Colonic mucosa (tissue), 4 donors: Measurements from ENCODE around the gene GAPDHS. TPM values are rescaled to one million over a fixed set of nuclear protein-coding genes. Genes with fewer than 3 reads are reported as not detected.
A peak's percentile ranks its signal among the peaks of the same experiment; 100 is the strongest.

Experiments
- DNase-seq: peaks from one replicate; pipeline ENCODE4 v3.0.0-alpha.2; 2020
- H3K27ac ChIP-seq: fragments of 200-600 bp; one replicate; pipeline ENCODE4 v1.8.0; 2021
- H3K27me3 ChIP-seq: fragments of 200-600 bp; one replicate; pipeline ENCODE4 v1.8.0; 2021
- H3K36me3 ChIP-seq: fragments of 200-600 bp; one replicate; pipeline ENCODE4 v1.8.0; 2021
- H3K4me1 ChIP-seq: fragments of 200-600 bp; one replicate; pipeline ENCODE4 v1.8.0; 2021; ENCODE audit warnings: mild to moderate bottlenecking
- H3K4me3 ChIP-seq: fragments of 200-600 bp; one replicate; pipeline ENCODE4 v1.8.0; 2021
- H3K9ac ChIP-seq, 2 donors: one replicate each; pipeline ENCODE4 v1.7.0; 2013; ENCODE audit warnings: control low read depth in 2 of 2, low read depth in 2 of 2, low read length in 2 of 2
- H3K9me3 ChIP-seq: fragments of 200-600 bp; one replicate; pipeline ENCODE4 v1.8.0; 2021
- intact Hi-C: fragments of 100-400 bp; cut with DNase I; formaldehyde crosslinking; loops from one replicate; pipeline ENCODE4 v1.14.1; 2022
- total RNA-seq, 2 donors: library from RNA; stranded (reverse); fragmentation: NEBNext Ultra II Directional in 1 of 2; extraction: Animal tissue kit (Norgen Biotek cat#: 25700) in 1 of 2; gene quantifications; one replicate each; pipeline ENCODE4 v1.2.1, GENCODE V29; 2021
- TF ChIP-seq, protein P1 (sequence below): fragments of 200-600 bp; IDR thresholded peaks from one replicate; pipeline ENCODE4 v1.8.0; 2022; ENCODE audit warnings: antibody characterized with exemption, mild to moderate bottlenecking
- donor health status: healthy.
- donor health status: DM: no; HTN: no; CAD: no.
- donor health status: DM: no; HTN: no; CAD: no.

Gene GAPDHS
- total RNA-seq, 2 donors from 2014 or later: not detected

GRCh38 chr19:35545001-35545854 lies 12.0 kb downstream of the GAPDHS start, which contains the start of gene TMEM147:
TMEM147 (plus strand) TSS chr19:35545626; CDS start chr19:35545740, 114 bp downstream.
- intact Hi-C loops: loop anchor here (5.0 kb wide), 1 partner anchor 167 kb away; no protein-coding TSS in a partner anchor
- TF ChIP-seq, protein P1, sequence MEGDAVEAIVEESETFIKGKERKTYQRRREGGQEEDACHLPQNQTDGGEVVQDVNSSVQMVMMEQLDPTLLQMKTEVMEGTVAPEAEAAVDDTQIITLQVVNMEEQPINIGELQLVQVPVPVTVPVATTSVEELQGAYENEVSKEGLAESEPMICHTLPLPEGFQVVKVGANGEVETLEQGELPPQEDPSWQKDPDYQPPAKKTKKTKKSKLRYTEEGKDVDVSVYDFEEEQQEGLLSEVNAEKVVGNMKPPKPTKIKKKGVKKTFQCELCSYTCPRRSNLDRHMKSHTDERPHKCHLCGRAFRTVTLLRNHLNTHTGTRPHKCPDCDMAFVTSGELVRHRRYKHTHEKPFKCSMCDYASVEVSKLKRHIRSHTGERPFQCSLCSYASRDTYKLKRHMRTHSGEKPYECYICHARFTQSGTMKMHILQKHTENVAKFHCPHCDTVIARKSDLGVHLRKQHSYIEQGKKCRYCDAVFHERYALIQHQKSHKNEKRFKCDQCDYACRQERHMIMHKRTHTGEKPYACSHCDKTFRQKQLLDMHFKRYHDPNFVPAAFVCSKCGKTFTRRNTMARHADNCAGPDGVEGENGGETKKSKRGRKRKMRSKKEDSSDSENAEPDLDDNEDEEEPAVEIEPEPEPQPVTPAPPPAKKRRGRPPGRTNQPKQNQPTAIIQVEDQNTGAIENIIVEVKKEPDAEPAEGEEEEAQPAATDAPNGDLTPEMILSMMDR: no peak
- DNase-seq: peak; percentile 92
- Histone ChIP-seq H3K4me3 (peak within 1 kb of the TSS; percentile 88), H3K4me1 (peaks cover 9% of the 10 kb centered on the region), H3K36me3 (no peaks in the 10 kb centered on the region), H3K9me3 (no peaks in the 10 kb centered on the region), H3K27me3 (no peaks in the 10 kb centered on the region), H3K9ac (peak within 1 kb of the TSS; percentile 62 to 79), H3K27ac (peak within 1 kb of the TSS; percentile 41)

GRCh38 chr19:35545855-35546381 lies 12.7 kb downstream of the GAPDHS start:
- intact Hi-C loops: loop anchor here (5.0 kb wide), 1 partner anchor 166 kb away; no protein-coding TSS in a partner anchor
- peak overlapping the region; percentile 41 for H3K27ac ChIP-seq
- DNase-seq: peak; percentile 48

GRCh38 chr19:35546532-35546931 lies 13.3 kb downstream of the GAPDHS start:
- Histone ChIP-seq H3K4me3 (peak overlapping the region; percentile 88), H3K27me3 (no peaks in the 10 kb centered on the region), H3K9me3 (no peaks in the 10 kb centered on the region), H3K4me1 (peaks cover 9% of the 10 kb centered on the region), H3K36me3 (no peaks in the 10 kb centered on the region), H3K9ac (peak overlapping the region; percentile 62 to 79), H3K27ac (no peak overlapping the region)
- DNase-seq: no peak
- intact Hi-C loops: loop anchor here (5.0 kb wide), 1 partner anchor 166 kb away; no protein-coding TSS in a partner anchor
- TF ChIP-seq, protein P1: no peak

More at GRCh38 chr19:35545855-35546381, 12.7 kb downstream of the GAPDHS start:
- Histone ChIP-seq H3K9ac (peak overlapping the region; percentile 62 to 79), H3K36me3 (no peaks in the 10 kb centered on the region), H3K27me3 (no peaks in the 10 kb centered on the region), H3K9me3 (no peaks in the 10 kb centered on the region), H3K4me3 (peak overlapping the region; percentile 88), H3K4me1 (peaks cover 9% of the 10 kb centered on the region)
- TF ChIP-seq, protein P1: no peak

DNA sequence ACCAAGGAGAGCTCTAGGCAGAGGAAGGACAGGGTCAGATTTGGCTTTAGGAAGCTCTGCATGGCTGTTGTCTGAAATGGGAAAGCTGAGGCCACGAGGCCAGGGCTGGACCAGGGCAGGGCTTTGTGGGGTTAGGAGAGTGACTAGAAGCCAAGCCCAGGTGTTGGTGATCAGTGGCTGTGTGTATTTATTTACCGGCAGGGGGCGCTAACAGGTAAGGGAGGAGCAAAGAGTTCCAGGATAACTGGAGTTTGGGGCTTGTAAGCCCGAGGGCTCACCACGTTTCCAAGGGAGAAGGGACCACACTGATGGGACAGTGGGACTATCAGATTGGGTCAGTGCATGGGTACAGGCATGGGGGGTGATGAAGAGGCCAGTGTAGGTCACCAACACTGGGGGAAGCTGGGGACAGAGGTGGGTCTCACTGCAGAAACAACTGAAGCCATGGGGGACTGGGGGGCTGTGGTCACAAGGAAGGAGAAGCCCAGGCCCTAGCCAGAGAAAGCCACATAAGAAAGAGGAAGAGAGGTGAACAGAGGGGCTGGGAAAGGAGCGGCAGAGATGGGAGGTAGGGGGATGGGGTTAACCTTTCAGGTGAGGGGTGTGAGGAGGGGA lies 16.0 kb downstream of the GAPDHS start:
- intact Hi-C loops: loop anchor here (5.0 kb wide), 1 partner anchor 163 kb away; no protein-coding TSS in a partner anchor
- TF ChIP-seq, protein P1: peak; percentile 64
- H3K27ac ChIP-seq: no peak overlapping the region
- H3K9ac ChIP-seq: no peak overlapping the region
- no peaks in the 10 kb centered on the region for H3K27me3 ChIP-seq
- DNase-seq: peak; percentile 68
- H3K36me3 ChIP-seq: no peaks in the 10 kb centered on the region
- no peaks in the 10 kb centered on the region for H3K9me3 ChIP-seq
- no peak overlapping the region for H3K4me3 ChIP-seq
- peaks cover 9% of the 10 kb centered on the region for H3K4me1 ChIP-seq

DNA sequence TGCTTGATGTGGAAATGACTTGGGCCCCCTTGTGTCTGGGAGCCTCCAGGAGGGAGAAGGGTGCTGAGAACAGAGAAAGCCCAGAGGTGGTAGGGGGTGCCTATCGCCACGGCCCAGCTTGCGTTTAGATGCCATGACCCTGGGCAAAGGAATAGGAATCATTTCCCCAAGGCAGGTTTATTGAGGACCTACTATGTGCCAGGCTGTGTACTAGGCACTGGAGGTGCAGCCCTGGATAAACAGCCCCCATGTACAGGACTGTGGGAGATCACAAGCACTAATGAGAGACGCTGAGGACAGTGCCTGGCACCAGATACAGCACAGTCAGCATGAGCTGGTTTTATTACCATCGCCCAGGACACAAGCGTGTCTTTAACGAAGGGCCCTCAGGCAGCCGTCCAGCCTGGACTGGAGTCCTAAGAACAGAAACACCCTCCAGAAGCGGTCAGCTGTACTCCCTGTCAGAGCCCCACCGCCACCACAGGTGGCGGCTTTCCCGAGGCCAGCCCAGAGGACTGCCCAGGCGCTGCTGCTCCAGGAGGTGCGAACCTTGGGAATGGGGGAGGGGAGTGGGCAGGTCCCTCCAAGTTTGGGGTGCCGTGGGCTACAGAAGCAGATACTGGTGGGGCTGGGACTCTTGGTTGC lies 16.7 kb downstream of the GAPDHS start:
- Histone ChIP-seq H3K9ac (no peak overlapping the region), H3K27me3 (no peaks in the 10 kb centered on the region), H3K4me3 (no peak overlapping the region), H3K36me3 (no peaks in the 10 kb centered on the region), H3K27ac (no peak overlapping the region), H3K9me3 (no peaks in the 10 kb centered on the region), H3K4me1 (peaks cover 9% of the 10 kb centered on the region)
- intact Hi-C loops: loop anchor here (5.0 kb wide), 1 partner anchor 162 kb away; no protein-coding TSS in a partner anchor
- no peak for DNase-seq
- TF ChIP-seq, protein P1: no peak
